ENCODE data around the gene P2RY1. TPM values are rescaled to one million over a fixed set of nuclear protein-coding genes. Genes with fewer than 3 reads are reported as not detected.
A peak's percentile ranks its signal among the peaks of the same experiment; 100 is the strongest.
"Not testable (repeated sequence)": the region's sequence is repeated elsewhere in the genome, so short reads cannot be mapped to it uniquely, and the experiment has no call there.

P2RY1 gene
- total RNA-seq, 2 donors from 2014 or later: 1.7 to 2.4 TPM

GRCh38 chr3:152847599-152847998 is 12.7 kb downstream of the P2RY1 start:
- DNase-seq; H3K4me3 Mint-ChIP-seq; H3K27ac Mint-ChIP-seq; H3K9me3 Mint-ChIP-seq; H3K36me3 Mint-ChIP-seq (ENCODE audit: insufficient read depth in 2 of 2); ATAC-seq (replicated peaks in 1 of 2); H3K27me3 Mint-ChIP-seq (ENCODE audit: low read depth); H3K4me1 Mint-ChIP-seq (ENCODE audit: low read depth): not testable (repeated sequence)

- no peak overlapping the region for H3K4me3 Mint-ChIP-seq
- H3K27ac Mint-ChIP-seq: no peak overlapping the region
- H3K4me1 Mint-ChIP-seq (ENCODE audit: low read depth): no peaks in the 10 kb centered on the region
- ATAC-seq (replicated peaks in 1 of 2): no peak
- H3K27me3 Mint-ChIP-seq (ENCODE audit: low read depth): peaks cover 7% of the 10 kb centered on the region
- DNase-seq: no peak
- H3K9me3 Mint-ChIP-seq: peaks cover 3 to 5% of the 10 kb centered on the region in 2 donors
- H3K36me3 Mint-ChIP-seq (ENCODE audit: insufficient read depth in 2 of 2): peaks cover 2 to 3% of the 10 kb centered on the region in 2 donors
Observed at GRCh38 chr3:152849996-152850578, 15.2 kb downstream of the P2RY1 start.

- peaks cover 0 to 1% of the 10 kb centered on the region in 2 donors for H3K9me3 Mint-ChIP-seq
- no peak for ATAC-seq (replicated peaks in 1 of 2)
- no peaks in the 10 kb centered on the region for H3K36me3 Mint-ChIP-seq (ENCODE audit: insufficient read depth in 2 of 2)
Observed at GRCh38 chr3:152853196-152853595, 18.3 kb downstream of the P2RY1 start.

GRCh38 chr3:152857082-152857481 is 22.2 kb downstream of the P2RY1 start:
- H3K36me3 Mint-ChIP-seq (ENCODE audit: insufficient read depth in 2 of 2): no peaks in the 10 kb centered on the region
- H3K4me3 Mint-ChIP-seq: no peak overlapping the region
- H3K4me1 Mint-ChIP-seq (ENCODE audit: low read depth): no peaks in the 10 kb centered on the region
- no peaks in the 10 kb centered on the region for H3K27me3 Mint-ChIP-seq (ENCODE audit: low read depth)
- no peaks in the 10 kb centered on the region for H3K9me3 Mint-ChIP-seq
- H3K27ac Mint-ChIP-seq: no peak overlapping the region
- ATAC-seq (replicated peaks in 1 of 2) (no peak), DNase-seq (no peak)

More at GRCh38 chr3:152853196-152853595, 18.3 kb downstream of the P2RY1 start:
- no peak for DNase-seq
- H3K4me1 Mint-ChIP-seq (ENCODE audit: low read depth): no peaks in the 10 kb centered on the region
- H3K27ac Mint-ChIP-seq: no peak overlapping the region
- H3K27me3 Mint-ChIP-seq (ENCODE audit: low read depth): peaks cover 7% of the 10 kb centered on the region
- H3K4me3 Mint-ChIP-seq: no peak overlapping the region

GRCh38 chr3:152858170-152858800 is 23.4 kb downstream of the P2RY1 start:
- no peak overlapping the region for H3K4me3 Mint-ChIP-seq
- H3K4me1 Mint-ChIP-seq (ENCODE audit: low read depth): no peaks in the 10 kb centered on the region
- no peak overlapping the region for H3K27ac Mint-ChIP-seq
- H3K36me3 Mint-ChIP-seq (ENCODE audit: insufficient read depth in 2 of 2): no peaks in the 10 kb centered on the region
- H3K27me3 Mint-ChIP-seq (ENCODE audit: low read depth): no peaks in the 10 kb centered on the region
- ATAC-seq (replicated peaks in 1 of 2) (no peak), DNase-seq (no peak)
- no peaks in the 10 kb centered on the region for H3K9me3 Mint-ChIP-seq

GRCh38 chr3:152860736-152861135 is 25.8 kb downstream of the P2RY1 start:
- Mint-ChIP-seq H3K4me3 (no peak overlapping the region), H3K27ac (no peak overlapping the region), H3K27me3 (ENCODE audit: low read depth) (no peaks in the 10 kb centered on the region), H3K4me1 (ENCODE audit: low read depth) (no peaks in the 10 kb centered on the region), H3K36me3 (ENCODE audit: insufficient read depth in 2 of 2) (no peaks in the 10 kb centered on the region), H3K9me3 (no peaks in the 10 kb centered on the region)
- DNase-seq (no peak), ATAC-seq (replicated peaks in 1 of 2) (no peak)

- H3K36me3 Mint-ChIP-seq (ENCODE audit: insufficient read depth in 2 of 2): no peaks in the 10 kb centered on the region
Observed at GRCh38 chr3:152865668-152866245, 30.8 kb downstream of the P2RY1 start.

GRCh38 chr3:152870027-152870426 is 35.1 kb downstream of the P2RY1 start:
- H3K9me3 Mint-ChIP-seq: peaks cover 0 to 3% of the 10 kb centered on the region in 2 donors
- no peak overlapping the region for H3K4me3 Mint-ChIP-seq
- H3K27ac Mint-ChIP-seq: no peak overlapping the region
- H3K4me1 Mint-ChIP-seq (ENCODE audit: low read depth): no peaks in the 10 kb centered on the region
- DNase-seq (no peak), ATAC-seq (replicated peaks in 1 of 2) (no peak)
- H3K27me3 Mint-ChIP-seq (ENCODE audit: low read depth): no peaks in the 10 kb centered on the region
- no peaks in the 10 kb centered on the region for H3K36me3 Mint-ChIP-seq (ENCODE audit: insufficient read depth in 2 of 2)

More at GRCh38 chr3:152865668-152866245, 30.8 kb downstream of the P2RY1 start:
- Mint-ChIP-seq H3K27me3 (ENCODE audit: low read depth) (no peaks in the 10 kb centered on the region), H3K27ac (no peak overlapping the region), H3K4me1 (ENCODE audit: low read depth) (no peaks in the 10 kb centered on the region), H3K9me3 (no peaks in the 10 kb centered on the region), H3K4me3 (no peak overlapping the region)
- ATAC-seq (replicated peaks in 1 of 2) (no peak), DNase-seq (no peak)

GRCh38 chr3:152873314-152873713 is 38.4 kb downstream of the P2RY1 start:
- H3K27me3 Mint-ChIP-seq (ENCODE audit: low read depth); ATAC-seq (replicated peaks in 1 of 2); H3K4me1 Mint-ChIP-seq (ENCODE audit: low read depth); H3K9me3 Mint-ChIP-seq; DNase-seq; H3K36me3 Mint-ChIP-seq (ENCODE audit: insufficient read depth in 2 of 2); H3K4me3 Mint-ChIP-seq; H3K27ac Mint-ChIP-seq: not testable (repeated sequence)

- ATAC-seq (replicated peaks in 1 of 2): no peak
- Mint-ChIP-seq H3K9me3 (peaks cover 6 to 9% of the 10 kb centered on the region in 2 donors), H3K36me3 (ENCODE audit: insufficient read depth in 2 of 2) (peaks cover 0 to 1% of the 10 kb centered on the region in 2 donors), H3K27me3 (ENCODE audit: low read depth) (no peaks in the 10 kb centered on the region), H3K27ac (no peak overlapping the region), H3K4me1 (ENCODE audit: low read depth) (no peaks in the 10 kb centered on the region), H3K4me3 (no peak overlapping the region)
- no peak for DNase-seq
Observed at GRCh38 chr3:152874896-152875749, 40.2 kb downstream of the P2RY1 start.

GRCh38 chr3:152879130-152879789 is 44.3 kb downstream of the P2RY1 start:
- Mint-ChIP-seq H3K36me3 (ENCODE audit: insufficient read depth in 2 of 2) (peaks cover 0 to 1% of the 10 kb centered on the region in 2 donors), H3K9me3 (peaks cover 6 to 9% of the 10 kb centered on the region in 2 donors), H3K4me3 (no peak overlapping the region), H3K27me3 (ENCODE audit: low read depth) (no peaks in the 10 kb centered on the region), H3K27ac (peak overlapping the region; percentile 5), H3K4me1 (ENCODE audit: low read depth) (no peaks in the 10 kb centered on the region)
- peak; percentile 36 to 63 for ATAC-seq (replicated peaks in 1 of 2)
- DNase-seq: peak; percentile 1 to 13

GRCh38 chr3:152879790-152880174 is 44.9 kb downstream of the P2RY1 start:
- H3K36me3 Mint-ChIP-seq (ENCODE audit: insufficient read depth in 2 of 2): peaks cover 0 to 1% of the 10 kb centered on the region in 2 donors
- peaks cover 6 to 8% of the 10 kb centered on the region in 2 donors for H3K9me3 Mint-ChIP-seq
- no peak for ATAC-seq (replicated peaks in 1 of 2)
- DNase-seq: no peak
- no peaks in the 10 kb centered on the region for H3K4me1 Mint-ChIP-seq (ENCODE audit: low read depth)
- peak overlapping the region; percentile 5 for H3K27ac Mint-ChIP-seq
- no peaks in the 10 kb centered on the region for H3K27me3 Mint-ChIP-seq (ENCODE audit: low read depth)
- no peak overlapping the region for H3K4me3 Mint-ChIP-seq

Data from activated T-cell treated with anti-CD3 and anti-CD28 coated beads, Interleukin-2, amount 50 U/mL, for 72 hours (primary cell).